Measurements from ENCODE around the gene GNAZ.

DNA sequence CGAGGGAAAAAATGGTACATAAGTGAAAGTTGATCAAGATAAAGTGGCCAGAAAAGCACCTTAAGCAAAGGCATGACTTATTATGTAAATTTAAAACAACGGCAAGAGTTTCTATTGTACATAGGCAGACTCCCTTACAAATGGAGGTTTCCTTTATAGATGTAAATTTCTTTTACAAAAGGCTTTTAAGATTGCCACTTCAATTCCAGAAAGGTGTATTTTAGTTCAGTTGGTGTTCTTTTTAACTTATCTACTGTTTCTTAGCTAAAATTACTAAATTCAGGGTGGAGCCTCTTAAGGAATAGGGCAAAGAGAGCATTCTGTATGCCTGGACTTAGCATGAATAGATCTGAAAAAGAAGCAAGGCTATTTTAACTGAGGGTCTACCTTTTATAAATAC is 24.9 kb upstream of the GNAZ start:
- TF ChIP-seq FOXA1 (IDR thresholded peaks at IDR 0.05), result no peak
- TF ChIP-seq BHLHE40 (IDR thresholded peaks at IDR 0.05; ENCODE audit: borderline replicate concordance), result no peak
- no peak for TF ChIP-seq ARNT (IDR thresholded peaks at IDR 0.05)
- TF ChIP-seq HDGF (IDR thresholded peaks at IDR 0.05; ENCODE audit: borderline replicate concordance), result no peak
- TF ChIP-seq, protein P1, sequence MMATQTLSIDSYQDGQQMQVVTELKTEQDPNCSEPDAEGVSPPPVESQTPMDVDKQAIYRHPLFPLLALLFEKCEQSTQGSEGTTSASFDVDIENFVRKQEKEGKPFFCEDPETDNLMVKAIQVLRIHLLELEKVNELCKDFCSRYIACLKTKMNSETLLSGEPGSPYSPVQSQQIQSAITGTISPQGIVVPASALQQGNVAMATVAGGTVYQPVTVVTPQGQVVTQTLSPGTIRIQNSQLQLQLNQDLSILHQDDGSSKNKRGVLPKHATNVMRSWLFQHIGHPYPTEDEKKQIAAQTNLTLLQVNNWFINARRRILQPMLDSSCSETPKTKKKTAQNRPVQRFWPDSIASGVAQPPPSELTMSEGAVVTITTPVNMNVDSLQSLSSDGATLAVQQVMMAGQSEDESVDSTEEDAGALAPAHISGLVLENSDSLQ (IDR thresholded peaks at IDR 0.05), result no peak
- TF ChIP-seq ELF4 (IDR thresholded peaks at IDR 0.05), result no peak
- TF ChIP-seq LEF1 (IDR thresholded peaks at IDR 0.05; ENCODE audit: borderline replicate concordance), result no peak
- no peak for TF ChIP-seq NFRKB (IDR thresholded peaks at IDR 0.05)
- TF ChIP-seq FOXK2 (IDR thresholded peaks at IDR 0.05), result no peak
- TF ChIP-seq SUZ12 (IDR thresholded peaks at IDR 0.05), result no peak
- no peak for TF ChIP-seq L3MBTL2 (conservative IDR thresholded peaks at IDR 0.05)
- TF ChIP-seq SP1 (IDR thresholded peaks at IDR 0.05), result no peak
- TF ChIP-seq ZNF384 (IDR thresholded peaks at IDR 0.05), result no peak

Data from HEK293T (cell line).